Anterior cingulate cortex (tissue), 58 donors: ENCODE measurements around the gene CPNE4.

Experiments
- DNase-seq, 58 donors: peaks; one replicate each; lab custom pipeline; 2025; lab: John Stamatoyannopoulos, UW

The CPNE4 gene

DNA sequence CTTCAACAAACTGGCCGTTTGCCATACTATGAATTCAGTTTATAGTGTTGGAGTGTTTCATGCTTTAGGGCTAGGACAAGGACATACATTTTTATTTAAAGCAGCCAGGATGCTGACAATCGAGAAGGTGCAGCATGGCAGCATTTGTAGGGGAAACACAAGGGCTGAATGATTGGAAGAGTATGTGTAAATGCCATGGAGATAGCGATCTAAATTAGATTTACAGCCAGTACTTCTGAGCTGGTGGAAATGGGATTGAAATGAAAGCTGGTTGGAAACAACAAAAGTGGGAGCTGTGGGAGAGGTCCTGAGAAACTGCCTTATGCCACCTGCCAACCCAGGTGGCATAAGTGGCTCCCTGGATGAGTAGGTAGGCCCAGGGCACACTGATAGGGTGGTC lies 322.2 kb downstream of the CPNE4 start:
- no peak for DNase-seq

DNA sequence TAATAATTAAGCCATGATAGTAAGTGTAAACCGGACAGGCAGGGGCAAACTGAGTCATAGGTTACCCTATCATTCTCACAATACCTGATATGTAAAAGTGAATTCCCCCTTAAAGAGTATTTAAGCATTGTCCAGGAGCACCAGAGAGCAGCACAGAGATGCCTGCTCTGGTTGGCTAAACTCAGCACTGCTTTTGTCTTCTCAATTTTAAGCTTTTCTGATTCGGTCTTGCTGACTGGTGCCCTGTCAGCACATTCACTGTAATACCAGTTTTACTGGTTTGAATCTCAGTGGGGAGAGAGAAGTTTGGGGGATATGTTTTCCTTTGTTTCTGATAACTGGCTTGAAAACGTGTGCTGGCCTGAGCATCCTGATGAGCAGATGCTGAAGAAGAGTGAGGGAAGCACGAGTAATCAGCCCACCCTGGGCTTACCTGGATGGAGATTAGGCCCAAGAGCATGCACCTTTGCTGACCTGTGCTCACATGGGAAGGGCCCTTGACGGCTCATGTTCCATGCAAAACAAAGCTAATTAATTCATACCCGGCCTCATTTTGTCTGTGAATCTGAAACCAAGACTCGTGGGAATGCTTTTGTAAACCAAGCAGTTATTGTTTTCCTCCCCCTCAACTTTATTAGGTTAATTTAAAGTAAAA lies 323.6 kb downstream of the CPNE4 start:
- DNase-seq = no peak

- no peak for DNase-seq
These were observed 326.6 kb downstream of the CPNE4 start for GRCh38 chr3:131708241-131708640.

- DNase-seq = no peak
These were observed 329.2 kb downstream of the CPNE4 start for GRCh38 chr3:131705558-131706051.

- no peak for DNase-seq
These were observed 329.7 kb downstream of the CPNE4 start for GRCh38 chr3:131705099-131705498.

DNA sequence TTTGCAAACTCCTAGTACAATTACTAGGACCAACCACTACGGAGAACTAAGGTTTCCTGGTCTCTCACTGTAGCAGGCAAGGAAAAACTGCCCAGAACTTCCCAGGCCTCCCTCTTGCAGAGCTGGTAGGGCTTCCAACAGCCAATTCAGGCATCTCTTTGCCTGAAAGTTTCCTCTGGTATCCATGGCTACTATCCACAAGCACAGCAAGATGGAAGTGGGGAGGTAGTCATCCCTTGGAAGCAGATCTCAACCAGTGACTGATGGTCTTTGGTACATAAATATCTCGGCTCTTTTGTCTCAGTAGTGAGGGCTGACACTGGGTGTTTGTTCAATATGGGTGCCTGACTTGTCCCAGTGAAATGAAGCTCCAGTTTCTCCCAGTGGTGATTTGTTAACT lies 330.7 kb downstream of the CPNE4 start:
- no peak for DNase-seq

GRCh38 chr3:131702146-131702545 lies 332.7 kb downstream of the CPNE4 start:
- DNase-seq = no peak

DNA sequence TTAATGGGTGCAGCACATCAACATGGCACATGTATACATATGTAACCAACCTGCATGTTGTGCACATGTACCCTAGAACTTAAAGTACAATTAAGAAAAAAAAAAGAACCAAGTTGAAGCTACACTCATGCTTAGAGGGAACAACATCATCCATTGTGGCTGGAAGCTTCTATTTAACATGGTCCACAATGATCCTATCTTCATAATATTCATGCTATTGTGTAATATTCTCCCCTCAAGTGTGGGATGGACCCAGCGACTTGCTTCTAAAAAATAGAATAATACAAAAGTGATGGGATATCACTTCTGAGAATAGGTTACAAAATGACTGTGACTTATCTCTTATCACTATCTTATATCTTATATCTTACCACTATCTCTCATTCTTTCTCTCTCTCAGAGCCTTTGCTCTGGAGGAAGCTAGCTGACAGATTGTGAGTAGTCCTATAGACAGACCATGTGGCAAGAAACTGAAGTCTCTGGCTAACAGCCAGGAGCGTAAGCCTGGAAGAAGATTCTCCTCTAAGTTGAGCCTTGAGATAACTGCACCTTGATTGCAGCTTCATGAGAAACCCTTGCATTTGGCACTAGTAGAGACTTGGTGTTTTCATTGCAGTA lies 333.6 kb downstream of the CPNE4 start:
- DNase-seq = peak in 1 of 58 donors; percentile 1

GRCh38 chr3:131699001-131699400 lies 335.8 kb downstream of the CPNE4 start:
- DNase-seq = no peak

DNA sequence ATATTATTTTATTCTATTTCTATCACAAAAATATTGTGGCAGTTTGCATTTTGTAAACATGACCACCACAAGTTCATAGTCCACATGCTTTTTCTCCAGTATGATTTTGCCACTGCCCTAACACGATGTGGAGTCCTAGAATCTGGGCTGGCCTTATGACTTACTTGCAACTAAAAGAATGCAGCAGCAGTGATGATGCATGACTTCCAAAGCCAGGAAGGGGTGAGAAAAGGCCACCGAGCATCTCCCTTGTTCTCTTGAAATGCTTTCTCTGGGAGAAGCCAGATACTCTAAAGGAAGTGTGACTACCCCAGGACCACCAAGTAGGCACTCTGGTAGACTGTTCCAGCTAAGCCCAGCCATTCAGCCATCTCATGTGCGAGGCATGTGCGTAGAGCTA lies 340.4 kb downstream of the CPNE4 start:
- DNase-seq = no peak

DNA sequence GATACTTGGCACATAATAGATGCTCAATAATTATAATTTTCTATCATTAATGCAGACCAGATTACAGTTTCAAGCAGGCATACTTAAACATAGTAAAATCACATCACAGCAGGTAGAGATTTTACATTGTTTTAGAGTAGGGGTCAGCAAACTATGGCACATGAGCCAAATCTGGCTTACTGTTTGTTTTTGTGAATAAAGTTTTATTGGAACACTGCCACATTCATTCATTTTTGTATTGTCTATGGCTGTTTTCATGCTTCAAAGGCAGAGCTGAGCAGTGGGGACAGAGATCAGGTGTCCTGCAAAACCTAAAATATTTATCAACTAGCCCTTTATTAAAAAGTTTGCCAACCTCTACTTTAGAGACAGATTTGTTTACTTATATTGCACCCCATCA lies 342.5 kb downstream of the CPNE4 start:
- no peak for DNase-seq

- DNase-seq = no peak
These were observed 344.0 kb downstream of the CPNE4 start for GRCh38 chr3:131690800-131691199.

DNA sequence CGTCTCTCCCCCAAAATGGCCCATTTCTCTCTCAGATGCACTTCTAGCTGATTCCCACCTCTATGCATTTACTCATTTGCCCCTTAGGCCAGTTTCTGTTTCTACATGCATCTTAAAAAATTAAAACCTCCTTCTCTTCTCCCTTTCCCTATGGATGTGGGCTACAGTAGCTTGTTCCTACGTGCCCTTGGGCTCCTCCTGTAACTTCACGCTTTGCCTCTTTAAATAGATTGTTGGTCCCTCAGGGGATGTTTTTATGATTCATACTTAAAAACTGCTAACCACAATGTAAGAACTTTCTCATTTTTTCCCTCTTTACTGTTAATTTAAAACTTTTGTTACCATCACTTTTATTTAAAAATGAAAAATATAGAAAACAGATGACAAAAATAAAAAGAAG lies 346.4 kb downstream of the CPNE4 start:
- DNase-seq = no peak

- DNase-seq = no peak
These were observed 365.2 kb downstream of the CPNE4 start for GRCh38 chr3:131669600-131669999.

- no peak for DNase-seq
These were observed 376.0 kb downstream of the CPNE4 start for GRCh38 chr3:131658771-131659170.

DNA sequence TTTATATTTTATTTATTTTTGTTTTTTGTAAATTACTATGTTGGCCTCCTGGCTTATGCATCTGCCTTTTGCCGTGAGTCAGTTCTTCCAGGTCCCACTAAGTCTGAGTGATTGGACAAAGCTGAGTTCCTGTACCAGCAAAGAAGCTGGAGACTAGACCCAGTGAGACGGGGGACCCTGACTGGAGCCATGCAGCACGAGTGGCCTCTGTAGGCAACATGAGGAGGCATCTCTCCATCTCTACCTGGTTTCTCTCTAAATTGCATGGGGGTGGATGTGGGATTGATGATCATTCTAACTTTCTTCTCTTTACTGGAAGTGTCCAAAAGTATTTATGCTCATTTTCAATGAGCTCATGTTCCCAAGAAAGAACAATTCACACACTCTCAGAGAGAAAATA lies 376.7 kb downstream of the CPNE4 start:
- DNase-seq = no peak

DNA sequence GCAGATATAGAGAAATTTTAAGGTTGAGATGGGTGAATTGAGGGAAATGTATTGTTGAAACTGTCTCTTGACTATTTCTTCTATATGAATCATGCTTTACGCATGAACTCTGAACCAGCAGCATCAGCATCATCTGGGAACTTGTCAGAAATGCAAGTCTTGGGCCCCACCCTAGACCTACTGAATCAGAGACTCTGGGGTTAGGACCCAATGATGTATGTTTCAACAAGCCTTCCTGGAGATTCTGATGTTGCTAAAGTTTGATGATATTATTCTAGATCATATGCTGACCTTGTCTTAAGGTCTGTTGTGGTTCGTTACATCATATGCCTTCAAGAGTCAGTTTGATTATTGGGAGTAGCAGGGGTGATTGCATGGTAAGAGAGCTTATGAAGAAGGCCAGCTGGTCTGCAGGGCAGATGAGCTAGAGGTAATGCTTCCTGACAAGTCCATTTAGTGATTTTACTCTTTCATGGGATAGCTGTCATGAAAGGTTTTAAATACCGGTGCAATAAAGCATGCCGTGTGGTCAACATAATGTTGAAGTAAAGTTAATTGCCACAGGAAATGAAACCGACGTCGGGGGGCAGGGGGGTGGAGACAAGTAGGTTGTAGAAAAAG lies 379.6 kb downstream of the CPNE4 start:
- no peak for DNase-seq

DNA sequence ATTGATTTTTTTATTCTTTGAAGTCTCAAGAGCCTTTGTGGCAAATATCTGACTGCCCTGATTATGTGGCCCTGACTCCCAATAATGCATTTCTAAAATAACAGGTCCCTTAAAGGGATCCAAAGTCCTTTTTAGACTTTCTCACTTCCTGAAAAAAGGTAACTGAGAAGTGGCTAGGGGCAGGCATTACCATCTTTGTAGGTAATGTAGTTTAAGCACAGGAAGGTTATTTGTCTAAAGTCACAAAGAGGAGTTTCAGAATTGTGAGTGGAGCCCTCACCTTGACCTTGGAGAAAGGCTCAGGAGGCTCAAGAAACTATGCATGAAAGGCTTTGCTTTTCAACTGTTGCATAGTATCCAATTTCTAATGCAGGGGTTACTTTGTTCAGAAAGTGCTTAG lies 389.2 kb downstream of the CPNE4 start:
- no peak for DNase-seq

DNA sequence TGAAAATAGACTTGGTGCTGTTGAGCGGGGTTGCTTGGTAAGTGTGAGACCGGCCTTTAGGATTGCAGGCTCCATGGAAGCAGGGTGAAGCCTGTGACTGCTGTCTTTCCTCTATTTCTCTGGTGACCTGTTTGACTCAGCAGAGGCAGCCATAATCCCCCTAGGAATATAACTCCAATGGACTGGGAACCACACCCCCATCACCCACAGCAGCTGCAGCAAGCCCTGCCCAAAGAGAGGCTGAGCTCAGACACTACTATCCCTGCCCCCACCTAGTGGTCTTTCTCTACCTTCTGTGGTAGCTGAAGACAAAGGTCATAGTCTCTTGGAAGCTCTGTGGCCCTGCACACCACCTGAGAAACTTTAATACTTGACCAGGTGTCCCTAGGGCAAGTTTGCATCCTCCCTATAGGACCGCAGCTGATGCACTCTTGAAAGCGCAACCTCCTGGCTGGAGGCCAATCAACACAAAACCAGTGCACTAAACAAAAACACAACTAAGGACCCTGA lies 398.5 kb downstream of the CPNE4 start:
- DNase-seq = no peak

- DNase-seq = no peak
These were observed 404.0 kb downstream of the CPNE4 start for GRCh38 chr3:131630807-131631206.

- DNase-seq = no peak
These were observed 404.7 kb downstream of the CPNE4 start for GRCh38 chr3:131630097-131630496.

- no peak for DNase-seq
These were observed 411.4 kb downstream of the CPNE4 start for GRCh38 chr3:131623431-131623830.
